CD4-positive, alpha-beta T cell treated with Interleukin-15 for 1 hour (primary cell): ENCODE results near the gene NOL4.

Experiments
- DNase-seq: peaks from one replicate; pipeline ENCODE4 v3.0.0-alpha.2; 2020

NOL4 gene

DNA sequence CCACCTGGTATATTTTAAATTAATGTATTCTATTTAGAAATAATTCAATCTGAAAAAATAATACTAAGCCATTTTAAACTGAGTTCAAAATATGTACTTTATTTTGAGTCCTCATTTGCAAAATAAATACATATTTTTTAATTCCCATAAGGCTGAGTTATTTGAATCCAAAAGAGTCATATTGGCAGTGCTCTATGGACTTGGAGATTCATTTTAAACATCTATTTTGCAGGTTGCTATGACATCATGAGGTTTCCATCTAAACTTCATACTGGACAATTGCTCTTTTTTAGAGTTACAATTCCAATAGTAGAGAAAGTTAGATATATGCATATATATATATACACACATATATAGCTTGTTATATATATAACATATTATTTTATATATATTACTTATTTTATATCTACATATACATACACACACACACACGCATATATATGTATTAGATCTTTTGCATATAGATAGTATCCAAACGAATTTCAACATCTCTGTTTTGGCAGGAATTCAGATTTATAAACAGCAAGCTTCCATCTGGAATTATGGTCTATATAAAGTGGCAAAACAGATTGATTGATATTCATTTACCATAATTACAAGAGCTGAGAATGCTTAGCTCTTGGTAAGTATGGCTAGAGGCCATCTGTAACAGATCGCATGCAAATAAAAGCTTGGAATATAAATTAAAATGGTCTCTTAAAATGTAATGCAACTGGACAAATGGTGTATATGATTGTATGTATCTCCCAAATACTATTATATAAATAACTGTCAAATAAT is 34.9 kb downstream of the NOL4 start:
- no peak for DNase-seq
